Measurements from ENCODE around the gene COL23A1.

DNA sequence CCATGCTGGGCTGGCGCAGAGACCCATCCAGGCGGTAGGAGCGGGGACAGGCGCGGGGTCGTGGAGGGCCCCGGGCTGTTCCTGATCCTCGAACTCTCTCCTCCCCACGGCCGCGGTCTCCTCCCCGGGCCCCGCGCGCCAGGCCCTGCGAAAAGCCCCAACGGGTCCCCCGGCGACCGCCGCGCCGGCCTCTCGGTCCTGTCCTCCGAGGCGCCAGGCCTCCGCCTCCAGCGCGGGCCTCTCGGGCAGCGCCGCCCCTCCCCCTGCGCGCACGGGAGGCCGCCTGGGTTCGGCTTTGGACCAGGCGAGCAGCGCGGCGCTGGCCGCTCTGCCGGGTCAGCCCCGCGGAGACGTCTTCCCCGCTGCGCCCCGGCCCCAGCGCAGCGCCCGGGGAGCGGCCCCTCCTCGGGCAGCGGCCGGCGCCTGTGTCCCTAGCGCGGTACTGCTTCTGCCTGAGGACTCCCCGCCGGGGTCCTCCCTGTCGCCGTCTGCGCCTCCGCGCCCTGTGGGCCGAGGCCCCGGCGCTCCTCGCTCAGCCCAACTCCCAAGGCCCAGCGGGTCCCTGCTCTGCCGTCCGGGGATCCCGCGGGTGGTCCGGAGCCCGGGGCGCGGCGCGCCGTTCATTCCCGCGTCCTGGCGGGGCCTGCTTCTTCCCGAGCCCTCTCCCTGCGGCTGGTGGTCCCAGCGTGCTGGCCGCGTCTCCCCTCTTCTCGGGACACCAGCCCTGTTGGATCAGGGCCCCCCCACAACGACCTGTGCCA lies 13.4 kb downstream of the COL23A1 start:
- TF ChIP-seq JUN (CRISPR knock-in tag; IDR thresholded peaks at IDR 0.05) (no peak), ZBTB21 (CRISPR knock-in tag; IDR thresholded peaks at IDR 0.05; ENCODE audit: borderline replicate concordance) (no peak), NR1H2 (CRISPR knock-in tag; IDR thresholded peaks at IDR 0.05) (no peak)
